K562 (cell line): Measurements from ENCODE around the gene ALDH16A1. TPM values are rescaled to one million over a fixed set of nuclear protein-coding genes. Genes with fewer than 3 reads are reported as not detected.

Source experiments
- ARID1B ChIP-seq: fragments of 450-650 bp; IDR thresholded peaks from 2 replicates; pipeline ENCODE4 v1.6.1; 2016; ENCODE audit warnings: antibody characterized with exemption, mild to moderate bottlenecking, inconsistent platforms
- ARID2 ChIP-seq: fragments of 450-650 bp; IDR thresholded peaks from 2 replicates; pipeline ENCODE4 v1.6.1; 2017; ENCODE audit warnings: antibody characterized with exemption, mild to moderate bottlenecking
- EP400 ChIP-seq: fragments of 450-650 bp; IDR thresholded peaks from 2 replicates; pipeline ENCODE4 v1.6.1; 2017; ENCODE audit warnings: antibody characterized with exemption, mild to moderate bottlenecking, moderate library complexity
- ESRRA ChIP-seq: fragments of 450-650 bp; IDR thresholded peaks from 2 replicates; pipeline ENCODE4 v1.6.1; 2014; ENCODE audit warnings: low read depth, mild to moderate bottlenecking, moderate library complexity, borderline replicate concordance
- GATAD2A ChIP-seq: fragments of 450-650 bp; IDR thresholded peaks from 2 replicates; pipeline ENCODE4 v1.6.1; 2017
- HCFC1 ChIP-seq: IDR thresholded peaks from 2 replicates; pipeline ENCODE4 v1.6.1; 2012; ENCODE audit warnings: low read depth, low read length, improper control_type of control experiment
- HSF4 ChIP-seq: fragments of 250-450 bp; sonication (Bioruptor Pico); IDR thresholded peaks from 2 replicates; pipeline ENCODE4 v2.1.2; 2022; ENCODE audit warnings: mild to moderate bottlenecking, moderate library complexity, borderline replicate concordance
- MAZ ChIP-seq, 2 experiments: fragments of 450-650 bp in 1 of 2; sonication (generic) in 1 of 2; formaldehyde crosslinking; IDR thresholded peaks in 1 of 2; conservative IDR thresholded peaks in 1 of 2; 2 replicates each; pipeline versions ENCODE4 v1.4.0 to v1.5.0; 2020; ENCODE audit warnings: mild to moderate bottlenecking in 1 of 2, missing genetic modification reagents in 1 of 2
- NBN ChIP-seq: fragments of 450-650 bp; IDR thresholded peaks from 2 replicates; pipeline ENCODE4 v1.6.1; 2016; ENCODE audit warnings: low read depth, mild to moderate bottlenecking
- SOX6 ChIP-seq: fragments of 450-650 bp; IDR thresholded peaks from 2 replicates; pipeline ENCODE4 v1.6.1; 2014; ENCODE audit warnings: mild to moderate bottlenecking
- STAG1 ChIP-seq: sonication (generic); formaldehyde crosslinking; IDR thresholded peaks from 2 replicates; pipeline ENCODE4 v1.5.0; 2020; ENCODE audit warnings: missing genetic modification reagents, borderline replicate concordance
- TAF15 ChIP-seq: fragments of 200-400 bp; formaldehyde crosslinking; IDR thresholded peaks from 2 replicates; pipeline ENCODE4 v1.6.1; 2017; ENCODE audit warnings: mild to moderate bottlenecking, low read depth, low read length, moderate library complexity
- VEZF1 ChIP-seq: fragments of 200-800 bp; sonication (Bioruptor generic); IDR thresholded peaks from 2 replicates; pipeline ENCODE4 v1.6.1; 2017; ENCODE audit warnings: missing genetic modification characterization, missing compliant biosample characterization
- XRCC5 ChIP-seq: fragments of 200-400 bp; formaldehyde crosslinking; IDR thresholded peaks from 2 replicates; pipeline ENCODE4 v1.6.1; 2017; ENCODE audit warnings: low read depth, mild to moderate bottlenecking, low read length
- ZBTB12 ChIP-seq: fragments of 250-450 bp; sonication (Bioruptor Pico); IDR thresholded peaks from 2 replicates; pipeline ENCODE4 v1.4.0; 2020
- ZNF24 ChIP-seq: fragments of 450-650 bp; IDR thresholded peaks from 2 replicates; pipeline ENCODE4 v1.6.1; 2016
- ZNF316 ChIP-seq: fragments of 450-650 bp; IDR thresholded peaks from 2 replicates; pipeline ENCODE4 v1.6.1; 2016
- ZNF511 ChIP-seq: sonication (generic); formaldehyde crosslinking; IDR thresholded peaks from 2 replicates; pipeline ENCODE4 v1.8.0; 2022; ENCODE audit warnings: mild to moderate bottlenecking, missing genetic modification reagents
- ZNF740 ChIP-seq, 3 experiments: fragments of 200-800 bp in 1 of 3; sonication (Bioruptor generic) in 1 of 3; sonication (generic) in 1 of 3; formaldehyde crosslinking in 1 of 3; IDR thresholded peaks; 2 replicates each; pipeline versions ENCODE4 v1.6.1 to v1.8.0; 2016 to 2022; ENCODE audit warnings: mild to moderate bottlenecking in 2 of 3, missing compliant biosample characterization in 2 of 3, missing genetic modification characterization in 2 of 3, missing genetic modification reagents in 1 of 3
- polyA plus RNA-seq, 8 experiments: library from polyadenylated mRNA; depleted of rRNA in 4 of 8; stranded (reverse) in 5 of 8; unstranded in 3 of 8; fragments of >200 nt; fragmentation: Nextera tagmentation in 2 of 8; fragmentation: Illumina TruSeq in 1 of 8; extraction: Ambion mirVana in 2 of 8; extraction: Trizol in 1 of 8; gene quantifications; 2 replicates each; pipeline versions ENCODE4 v1.2.1 to v1.2.3, GENCODE V29; 2011 to 2014; ENCODE audit warnings: inconsistent platforms in 1 of 8, missing spikeins in 1 of 8
- total RNA-seq, 7 experiments: library from RNA; depleted of rRNA in 6 of 7; stranded (reverse); fragments of >200 nt in 6 of 7; fragmentation: Illumina TruSeq in 2 of 7; extraction: Trizol in 2 of 7; gene quantifications; 2 replicates each; pipeline versions ENCODE4 v1.2.1 to v1.2.3, GENCODE V29; 2011 to 2021; ENCODE audit warnings: low replicate concordance in 1 of 7
- TF ChIP-seq, protein P1 (sequence below), 2 experiments: fragments of 450-650 bp; IDR thresholded peaks; 2 replicates each; pipeline ENCODE4 v1.6.1; 2016
- TF ChIP-seq, protein P2 (sequence below): fragments of 450-650 bp; IDR thresholded peaks from 2 replicates; pipeline ENCODE4 v1.6.1; 2018; ENCODE audit warnings: mild to moderate bottlenecking, low read depth; ENCODE audit not compliant: partially characterized antibody

Gene ALDH16A1
- total and polyA plus RNA-seq, 9 of the 15 experiments (the other 6 are each of a cell fraction or from before 2014, with no cell fraction given): 2.2 to 52.2 (median 7.6) TPM

DNA sequence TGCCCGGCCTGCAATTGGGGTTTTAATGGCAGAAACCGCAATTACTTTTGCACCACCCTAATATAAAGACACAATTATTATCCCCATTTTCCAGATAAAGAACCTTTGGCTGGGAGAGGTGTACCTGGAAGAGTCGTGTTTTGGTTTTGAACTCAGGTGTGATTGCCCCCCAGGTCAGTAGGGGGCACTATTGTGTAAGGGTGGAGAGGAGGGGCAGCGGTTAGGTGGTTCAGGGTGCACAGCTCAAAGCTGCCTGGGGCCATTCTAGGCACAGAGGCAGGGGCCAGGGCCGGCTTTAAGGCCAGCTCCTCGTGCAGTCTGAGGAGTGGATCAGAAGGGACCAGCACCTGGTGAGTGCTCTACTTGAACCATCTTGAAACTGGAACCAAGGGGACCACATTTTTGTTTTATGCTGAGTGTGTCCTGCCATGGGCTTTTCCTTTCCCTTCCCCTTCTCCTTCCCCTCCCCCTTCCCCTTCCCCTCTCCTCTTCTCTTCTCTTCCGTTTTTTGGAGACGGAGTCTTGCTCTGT lies 53.6 kb downstream of the ALDH16A1 start (continued):
- TF ChIP-seq ESRRA (peak; percentile 55; the same call in 1 of the 2 replicates), VEZF1 (CRISPR knock-in tag) (peak; percentile 47; the same call in 1 of the 2 replicates), HCFC1 (0 out of 2 replicates have a peak, but pooled peaks have one; percentile 26), EP400 (0 out of 2 replicates have a peak, but pooled peaks have one; percentile 13), ZNF24 (no peak), GATAD2A (0 out of 2 replicates have a peak, but pooled peaks have one; percentile 52), XRCC5 (peak; percentile 47; the same call in 1 of the 2 replicates), NBN (peak; percentile 49; the same call in 1 of the 2 replicates), ZBTB12 (CRISPR knock-in tag) (no peak), HSF4 (CRISPR knock-in tag) (no peak), ARID2 (peak; percentile 94), MAZ (CRISPR knock-in tag; conservative IDR thresholded peaks at IDR 0.05 in 1 of 2, IDR thresholded peaks at IDR 0.05 in 1 of 2) (peak in 1 of 2 experiments; percentile 39; a peak in 1 of 4 replicates), TAF15 (no peak), ZNF511 (CRISPR knock-in tag) (no peak), SOX6 (peak; percentile 27; the same call in 1 of the 2 replicates), ZNF740 (CRISPR knock-in tag; IDR thresholded peaks at IDR 0.05) (0 out of 2 replicates have a peak, but pooled peaks have one; percentile 41), ZNF740 (tag; IDR thresholded peaks at IDR 0.05) (no peak), ZNF316 (0 out of 2 replicates have a peak, but pooled peaks have one; percentile 15), STAG1 (CRISPR knock-in tag) (peak; percentile 74; the same call in 1 of the 2 replicates), ARID1B (peak; percentile 30)
- TF ChIP-seq, protein P1, sequence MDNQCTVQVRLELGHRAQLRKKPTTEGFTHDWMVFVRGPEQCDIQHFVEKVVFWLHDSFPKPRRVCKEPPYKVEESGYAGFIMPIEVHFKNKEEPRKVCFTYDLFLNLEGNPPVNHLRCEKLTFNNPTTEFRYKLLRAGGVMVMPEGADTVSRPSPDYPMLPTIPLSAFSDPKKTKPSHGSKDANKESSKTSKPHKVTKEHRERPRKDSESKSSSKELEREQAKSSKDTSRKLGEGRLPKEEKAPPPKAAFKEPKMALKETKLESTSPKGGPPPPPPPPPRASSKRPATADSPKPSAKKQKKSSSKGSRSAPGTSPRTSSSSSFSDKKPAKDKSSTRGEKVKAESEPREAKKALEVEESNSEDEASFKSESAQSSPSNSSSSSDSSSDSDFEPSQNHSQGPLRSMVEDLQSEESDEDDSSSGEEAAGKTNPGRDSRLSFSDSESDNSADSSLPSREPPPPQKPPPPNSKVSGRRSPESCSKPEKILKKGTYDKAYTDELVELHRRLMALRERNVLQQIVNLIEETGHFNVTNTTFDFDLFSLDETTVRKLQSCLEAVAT (IDR thresholded peaks at IDR 0.05): 0 out of 4 replicates have a peak, but pooled peaks of 1 of the 2 experiments have one; percentile 6
- TF ChIP-seq, protein P2, sequence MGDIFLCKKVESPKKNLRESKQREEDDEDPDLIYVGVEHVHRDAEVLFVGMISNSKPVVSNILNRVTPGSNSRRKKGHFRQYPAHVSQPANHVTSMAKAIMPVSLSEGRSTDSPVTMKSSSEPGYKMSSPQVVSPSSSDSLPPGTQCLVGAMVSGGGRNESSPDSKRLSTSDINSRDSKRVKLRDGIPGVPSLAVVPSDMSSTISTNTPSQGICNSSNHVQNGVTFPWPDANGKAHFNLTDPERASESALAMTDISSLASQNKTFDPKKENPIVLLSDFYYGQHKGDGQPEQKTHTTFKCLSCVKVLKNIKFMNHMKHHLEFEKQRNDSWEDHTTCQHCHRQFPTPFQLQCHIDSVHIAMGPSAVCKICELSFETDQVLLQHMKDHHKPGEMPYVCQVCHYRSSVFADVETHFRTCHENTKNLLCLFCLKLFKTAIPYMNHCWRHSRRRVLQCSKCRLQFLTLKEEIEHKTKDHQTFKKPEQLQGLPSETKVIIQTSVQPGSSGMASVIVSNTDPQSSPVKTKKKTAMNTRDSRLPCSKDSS: no peak
